ENCODE measurements around the gene PDIA4.
A peak's percentile ranks its signal among the peaks of the same experiment; 100 is the strongest.
"Not testable (repeated sequence)": the region's sequence is repeated elsewhere in the genome, so short reads cannot be mapped to it uniquely, and the experiment has no call there.

Gene PDIA4, protein sequence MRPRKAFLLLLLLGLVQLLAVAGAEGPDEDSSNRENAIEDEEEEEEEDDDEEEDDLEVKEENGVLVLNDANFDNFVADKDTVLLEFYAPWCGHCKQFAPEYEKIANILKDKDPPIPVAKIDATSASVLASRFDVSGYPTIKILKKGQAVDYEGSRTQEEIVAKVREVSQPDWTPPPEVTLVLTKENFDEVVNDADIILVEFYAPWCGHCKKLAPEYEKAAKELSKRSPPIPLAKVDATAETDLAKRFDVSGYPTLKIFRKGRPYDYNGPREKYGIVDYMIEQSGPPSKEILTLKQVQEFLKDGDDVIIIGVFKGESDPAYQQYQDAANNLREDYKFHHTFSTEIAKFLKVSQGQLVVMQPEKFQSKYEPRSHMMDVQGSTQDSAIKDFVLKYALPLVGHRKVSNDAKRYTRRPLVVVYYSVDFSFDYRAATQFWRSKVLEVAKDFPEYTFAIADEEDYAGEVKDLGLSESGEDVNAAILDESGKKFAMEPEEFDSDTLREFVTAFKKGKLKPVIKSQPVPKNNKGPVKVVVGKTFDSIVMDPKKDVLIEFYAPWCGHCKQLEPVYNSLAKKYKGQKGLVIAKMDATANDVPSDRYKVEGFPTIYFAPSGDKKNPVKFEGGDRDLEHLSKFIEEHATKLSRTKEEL

DNA sequence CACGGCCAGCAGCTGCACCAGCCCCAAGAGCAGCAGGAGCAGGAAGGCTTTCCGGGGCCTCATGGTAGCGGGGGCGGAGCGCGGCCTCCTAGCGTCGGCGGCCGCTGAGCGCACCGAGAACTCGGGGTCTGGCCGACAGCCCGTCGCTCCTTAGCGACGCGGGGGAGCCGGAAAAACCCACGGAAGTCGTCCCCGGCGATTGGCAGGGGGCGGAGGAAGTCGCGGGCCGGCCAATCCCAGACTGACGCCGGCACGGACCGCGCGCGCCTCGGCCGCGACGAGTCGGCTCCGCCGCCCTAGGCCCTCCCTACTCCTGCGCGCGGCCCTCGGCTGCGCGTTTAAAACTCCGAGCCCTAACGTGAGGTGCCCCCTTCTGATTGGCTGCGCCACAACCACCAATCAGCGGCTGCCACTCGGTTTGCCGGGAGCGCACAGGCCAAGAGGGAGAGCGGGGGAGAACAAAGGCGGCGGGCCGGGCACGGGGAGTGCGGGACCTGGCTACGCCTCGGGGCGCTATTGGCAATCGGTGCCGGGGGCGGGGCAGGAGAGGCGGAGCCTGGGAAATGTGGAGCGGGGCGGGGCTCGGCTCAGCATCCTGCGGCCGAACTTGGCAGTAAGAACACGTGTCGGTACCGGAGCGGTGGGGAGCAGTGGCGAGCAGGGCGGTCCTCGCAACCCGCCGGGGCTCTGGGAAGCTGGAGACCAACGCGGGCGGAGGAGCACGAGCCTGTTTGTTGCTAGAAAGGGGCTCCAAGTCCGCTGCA is at the start of gene PDIA4:
Gene PDIA4 (minus strand): TSS at position 160 of the 764 bp plus-strand sequence. CDS start 97 bp downstream, at position 63.
- peak; percentile 99 for DNase-seq (ENCODE audit: low read depth, low spot score)

DNA sequence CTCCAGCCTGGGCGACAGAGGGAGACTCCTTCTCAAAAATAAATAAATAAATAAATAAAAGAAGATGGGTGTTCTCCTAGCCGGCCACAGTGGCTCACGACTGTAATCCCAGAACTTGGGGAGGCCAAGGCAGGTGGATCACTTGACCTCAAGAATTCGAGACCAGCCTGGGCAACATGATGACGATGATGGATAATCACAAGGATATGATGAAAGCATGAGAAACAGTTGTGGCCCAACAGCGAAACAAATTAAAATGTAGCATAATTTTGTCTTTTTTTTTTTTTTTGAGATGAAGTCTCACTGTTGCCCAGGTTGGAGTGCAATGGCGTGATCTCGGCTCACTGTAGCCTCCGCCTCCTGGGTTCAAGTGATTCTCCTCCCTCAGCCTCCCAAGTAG is 49.3 kb upstream of the PDIA4 start:
- no peak for DNase-seq (ENCODE audit: low read depth, low spot score)

DNA sequence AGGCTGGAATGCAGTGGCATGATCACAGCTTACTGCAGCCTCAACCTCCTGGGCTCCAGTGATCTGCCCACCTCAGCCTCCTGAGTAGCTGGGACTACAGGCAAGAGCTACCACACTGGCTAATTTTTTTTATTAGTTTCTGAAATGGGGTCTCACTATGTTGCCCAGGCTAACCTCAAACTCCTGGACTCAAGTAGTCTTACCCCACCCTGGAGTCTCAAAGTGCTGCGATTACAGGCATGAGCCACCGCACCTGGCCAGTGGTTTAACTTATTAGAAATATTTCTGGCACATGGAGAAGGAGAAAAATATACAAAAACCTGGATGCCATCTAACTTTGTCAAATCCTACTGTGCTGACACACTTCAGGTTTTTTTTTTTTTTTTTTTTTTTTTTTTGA is 47.0 kb upstream of the PDIA4 start:
- DNase-seq (ENCODE audit: low read depth, low spot score): no peak

DNA sequence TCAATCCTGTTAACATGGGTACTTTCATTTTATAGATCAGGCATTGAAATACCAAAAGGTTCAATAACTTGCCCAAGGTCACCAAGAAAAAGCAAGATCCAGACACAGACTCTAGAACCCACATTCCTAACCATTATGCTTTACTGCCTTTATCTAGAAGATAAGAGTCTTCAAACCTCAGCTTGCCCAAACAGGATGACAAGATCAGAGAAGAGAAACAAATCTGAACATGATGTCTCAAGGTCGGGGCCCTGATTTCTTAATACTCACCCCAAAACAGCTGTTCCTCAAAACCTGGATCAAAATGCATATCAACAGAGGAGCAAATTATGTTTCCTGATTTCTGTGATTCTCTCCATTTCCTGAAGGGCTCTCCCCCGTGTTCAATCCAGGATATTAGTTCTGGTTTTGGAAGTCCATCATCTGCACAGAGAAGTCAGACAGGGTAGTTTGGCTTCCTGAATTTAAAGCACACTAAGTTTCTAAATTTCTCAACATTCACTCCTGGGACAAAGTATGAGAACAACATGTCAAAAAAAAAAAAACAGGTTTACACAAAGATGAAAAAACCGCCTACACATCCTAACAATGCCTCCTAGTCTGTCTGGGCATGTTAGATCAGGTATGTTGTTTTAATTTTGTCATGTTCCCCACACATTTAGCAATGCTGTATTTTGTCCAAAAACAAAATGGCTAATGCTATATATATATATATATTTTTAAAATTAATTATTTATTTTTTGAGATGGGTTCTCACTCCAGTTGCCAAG is 46.0 kb upstream of the PDIA4 start:
- no peak for DNase-seq (ENCODE audit: low read depth, low spot score)

DNA sequence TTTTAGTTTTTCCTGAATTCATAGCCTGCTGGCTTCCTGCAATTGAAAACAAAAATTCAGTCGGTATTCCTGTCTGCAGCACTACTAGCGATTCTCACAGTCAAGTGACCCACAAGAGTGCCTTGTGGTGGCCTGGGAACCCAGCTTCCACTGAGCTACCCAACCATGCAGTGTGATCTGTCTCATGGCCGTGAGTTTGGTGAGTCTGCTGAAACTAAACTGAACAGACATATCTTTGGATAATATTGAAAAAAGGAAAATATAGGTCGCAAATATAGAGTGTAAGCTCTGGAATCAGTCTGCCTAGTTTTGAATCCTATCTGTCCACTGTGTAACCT is 44.1 kb upstream of the PDIA4 start:
- DNase-seq (ENCODE audit: low read depth, low spot score): no peak

DNA sequence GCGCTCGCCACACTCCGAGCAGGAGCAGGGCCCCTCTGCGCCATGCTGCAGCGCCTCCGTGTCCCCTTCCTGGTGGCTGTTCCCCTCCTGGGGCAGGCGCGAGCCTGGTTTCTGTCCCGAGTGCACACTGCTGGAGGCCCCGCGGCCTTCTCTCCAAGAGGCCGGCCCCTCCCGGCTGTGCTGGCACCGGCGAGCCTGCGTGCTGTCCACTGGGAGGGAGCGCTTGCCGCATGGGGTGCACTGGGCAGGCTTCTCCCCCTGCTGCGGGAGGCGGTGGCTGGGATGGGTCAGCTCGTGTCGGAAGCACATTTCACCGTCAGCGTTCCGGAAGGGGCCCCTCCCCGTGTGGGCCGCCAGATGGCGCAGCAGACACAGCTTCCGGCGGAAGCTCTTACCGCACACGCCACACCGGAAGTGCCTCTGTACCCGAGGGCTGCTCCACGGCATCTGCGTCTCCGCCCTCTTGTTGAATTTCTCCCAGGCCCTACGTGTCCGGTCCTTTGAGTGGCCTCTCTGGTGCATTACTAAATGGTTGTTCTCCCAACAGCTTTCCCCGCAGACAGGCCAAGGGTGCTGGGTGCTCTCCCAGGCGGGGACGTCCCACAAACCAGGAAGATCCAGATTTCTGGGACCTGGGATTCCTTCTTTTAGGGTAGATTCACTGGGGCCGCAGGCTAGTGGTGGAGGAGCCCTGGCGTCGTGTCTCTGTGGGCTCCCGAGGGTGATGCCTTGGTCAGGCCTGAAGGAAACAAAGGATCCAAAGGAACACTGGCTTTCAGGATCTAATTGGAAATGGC is 43.5 kb upstream of the PDIA4 start:
- peak; percentile 92 for DNase-seq (ENCODE audit: low read depth, low spot score)

DNA sequence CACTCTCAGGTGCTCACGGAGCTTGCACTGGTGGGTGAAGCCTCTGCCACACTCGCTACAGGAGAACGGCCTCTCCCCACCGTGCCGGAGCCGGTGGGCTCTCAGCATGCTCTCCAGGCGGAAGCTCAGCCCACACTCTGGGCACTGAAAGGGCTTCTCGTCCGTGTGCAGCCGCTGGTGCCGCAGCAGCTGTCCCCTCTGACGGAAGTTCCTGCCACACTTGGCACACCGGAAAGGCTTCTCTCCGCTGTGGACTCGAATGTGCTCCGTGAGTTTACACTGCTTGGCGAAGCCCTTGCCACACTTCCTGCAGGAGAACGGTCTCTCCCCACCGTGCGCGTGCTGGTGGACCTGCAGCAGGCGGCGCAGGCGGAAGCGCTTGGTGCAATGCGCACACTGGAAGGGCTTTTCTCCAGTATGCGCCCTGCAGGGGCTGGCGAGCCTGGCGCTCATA is 42.9 kb upstream of the PDIA4 start:
- peak; percentile 8 for DNase-seq (ENCODE audit: low read depth, low spot score)

DNA sequence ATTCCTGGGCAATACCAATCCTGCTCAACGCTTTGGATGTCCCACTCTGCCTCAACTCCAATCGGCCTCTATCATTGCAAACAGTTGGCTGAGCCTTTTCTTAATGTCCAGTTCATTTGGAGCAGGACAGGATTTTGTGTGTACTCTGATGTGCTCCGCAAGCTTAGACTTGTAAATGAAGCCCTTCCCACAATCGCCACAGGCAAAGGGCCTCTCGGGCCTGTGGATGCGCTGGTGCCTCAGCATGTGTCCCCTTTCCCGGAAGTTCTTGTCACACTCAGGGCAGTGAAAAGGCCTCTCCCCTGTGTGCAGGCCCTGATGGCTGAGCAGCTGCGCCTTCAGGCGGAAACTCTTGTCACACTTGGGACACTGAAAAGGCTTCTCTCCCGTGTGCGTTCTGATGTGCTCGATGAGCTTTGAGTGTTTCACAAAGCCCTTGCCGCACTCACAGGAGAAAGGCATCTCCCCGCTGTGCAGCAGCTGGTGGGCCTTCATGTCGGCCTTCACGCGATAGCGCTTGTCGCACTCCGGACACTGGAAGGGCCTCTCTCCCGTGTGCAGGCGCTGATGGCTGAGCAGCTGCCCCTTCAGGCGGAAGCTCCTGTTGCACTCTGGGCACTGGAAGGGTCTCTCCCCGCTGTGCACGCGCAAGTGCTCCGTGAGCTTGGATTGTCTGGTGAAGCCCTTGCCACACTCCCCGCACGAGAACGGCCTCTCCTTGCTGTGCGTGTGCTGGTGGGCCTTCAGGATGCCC is 42.2 kb upstream of the PDIA4 start:
- DNase-seq (ENCODE audit: low read depth, low spot score): peak; percentile 46

DNA sequence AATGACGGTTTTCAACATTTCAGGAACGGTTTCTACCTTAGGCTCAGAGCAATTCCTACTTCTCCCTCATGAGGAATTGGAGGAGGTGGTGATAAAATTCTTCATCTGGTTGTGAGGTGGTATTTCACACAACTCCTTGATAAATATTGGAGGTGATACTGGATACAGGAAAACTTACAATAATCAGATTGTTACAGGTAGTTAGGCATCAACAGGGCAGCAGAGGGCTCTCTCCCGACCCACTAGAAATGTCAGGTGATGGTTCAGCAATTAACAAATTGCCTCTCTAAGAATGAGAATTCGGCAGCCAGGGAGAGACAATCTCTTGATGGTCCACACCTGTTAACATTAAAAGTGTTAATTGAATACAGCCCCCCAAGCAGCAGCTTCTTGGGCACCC is 39.6 kb upstream of the PDIA4 start:
- DNase-seq (ENCODE audit: low read depth, low spot score): no peak

DNA sequence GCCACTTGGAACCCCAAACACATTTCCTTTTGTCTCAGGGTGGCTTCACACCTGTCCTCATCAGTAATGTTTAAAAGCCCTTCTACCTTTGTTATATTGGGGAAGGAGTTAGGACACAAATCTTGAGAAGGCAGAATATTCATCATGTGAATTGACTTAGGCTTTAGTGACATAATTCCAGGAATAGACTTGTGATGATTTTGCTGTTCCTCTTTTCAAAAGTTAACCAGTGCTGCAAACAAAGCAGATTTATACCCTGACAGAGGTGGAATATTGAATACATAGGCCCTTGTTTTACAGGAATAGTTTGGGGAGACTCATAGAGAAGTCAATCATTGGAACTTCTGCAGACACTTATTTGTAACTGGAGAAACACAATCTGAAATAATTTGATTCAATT is 35.2 kb upstream of the PDIA4 start:
- DNase-seq (ENCODE audit: low read depth, low spot score): no peak

DNA sequence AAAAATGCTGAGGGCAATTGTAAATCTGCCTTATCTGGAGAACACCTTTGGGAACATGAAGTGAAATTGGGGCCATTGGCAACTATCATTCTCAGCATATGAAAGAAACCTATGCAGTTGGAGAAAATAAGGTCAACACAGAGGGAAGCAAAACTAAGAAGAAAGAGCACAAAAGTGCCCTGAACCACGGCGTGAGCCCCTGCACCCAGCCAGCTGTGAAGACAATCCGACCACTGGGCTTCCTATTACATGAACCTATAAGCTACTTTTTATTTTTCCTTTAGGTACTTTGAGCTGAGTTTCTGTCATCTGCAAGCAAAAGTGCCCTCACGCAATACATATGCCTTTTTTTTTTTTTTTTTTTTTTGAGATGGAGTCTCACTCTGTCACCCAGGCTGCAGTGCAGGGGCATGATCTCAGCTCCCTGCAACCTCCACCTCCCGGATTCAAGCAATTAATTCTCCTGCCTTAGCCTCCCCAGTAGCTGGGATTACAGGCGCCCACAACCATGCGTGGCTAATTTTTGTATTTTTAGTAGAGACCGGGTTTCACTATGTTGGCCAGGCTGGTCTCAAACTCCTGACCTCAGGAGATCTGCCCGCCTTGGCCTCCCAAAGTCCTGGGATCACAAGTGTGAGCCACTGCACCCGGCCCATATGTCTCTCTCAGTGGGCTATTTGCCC is 34.1 kb upstream of the PDIA4 start:
- DNase-seq (ENCODE audit: low read depth, low spot score): not testable (repeated sequence)

DNA sequence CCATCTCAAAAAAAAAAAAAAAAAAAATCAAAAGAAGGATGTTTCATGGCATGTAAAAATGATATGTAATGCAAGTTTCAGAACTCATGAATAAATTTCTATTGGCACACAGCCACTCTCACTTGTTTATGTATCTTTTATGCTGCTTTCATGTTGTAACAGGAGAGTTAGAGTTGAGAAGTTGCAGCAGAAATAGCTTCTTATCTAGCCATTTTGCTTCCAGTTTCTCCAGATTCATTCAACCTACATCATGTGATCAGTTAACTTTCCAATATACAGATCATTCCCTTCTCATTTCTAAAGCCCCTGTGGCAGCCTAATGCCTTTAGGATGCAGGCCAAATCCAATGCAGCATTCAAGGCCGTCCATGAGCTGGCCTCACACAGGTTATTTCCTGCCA is 31.9 kb upstream of the PDIA4 start:
- no peak for DNase-seq (ENCODE audit: low read depth, low spot score)

DNA sequence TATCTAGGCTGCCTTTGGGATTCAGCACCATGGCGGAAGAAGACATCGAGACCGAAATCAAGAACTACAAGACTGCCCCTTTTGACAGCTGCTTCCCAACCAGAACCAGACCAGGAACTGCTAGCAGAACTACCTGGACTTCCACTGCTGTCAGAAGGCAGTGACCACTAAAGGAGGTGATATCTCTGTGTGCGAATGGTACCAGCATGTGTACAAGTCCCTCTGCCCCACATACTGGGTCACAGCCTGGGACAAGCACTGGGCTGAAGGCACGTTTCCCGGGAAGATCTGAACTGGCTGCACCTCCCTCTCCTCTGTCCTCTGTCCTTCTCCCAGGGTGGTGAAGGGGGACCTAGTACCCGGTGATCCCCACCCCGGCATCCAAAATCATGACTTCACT is 25.6 kb upstream of the PDIA4 start:
- no peak for DNase-seq (ENCODE audit: low read depth, low spot score)

DNA sequence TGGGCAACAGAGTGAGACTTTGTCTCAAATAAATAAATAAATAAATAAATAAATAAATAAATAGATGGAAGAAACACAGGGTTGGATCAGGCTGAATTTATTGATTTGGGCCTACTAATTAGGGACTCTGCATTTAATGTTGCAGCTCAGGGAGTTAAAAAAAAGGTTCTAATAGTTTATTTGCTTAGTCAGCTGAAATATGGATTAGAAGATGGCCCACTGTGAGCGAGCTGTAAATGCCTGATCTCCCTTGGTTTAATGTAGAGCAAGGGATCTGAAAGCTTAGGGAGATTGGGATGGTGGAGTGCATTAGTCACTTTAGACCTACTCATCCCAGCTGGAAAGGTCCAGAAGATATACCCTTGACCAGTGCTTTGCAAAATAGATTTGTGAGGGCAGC is 25.1 kb upstream of the PDIA4 start:
- DNase-seq (ENCODE audit: low read depth, low spot score): no peak

DNA sequence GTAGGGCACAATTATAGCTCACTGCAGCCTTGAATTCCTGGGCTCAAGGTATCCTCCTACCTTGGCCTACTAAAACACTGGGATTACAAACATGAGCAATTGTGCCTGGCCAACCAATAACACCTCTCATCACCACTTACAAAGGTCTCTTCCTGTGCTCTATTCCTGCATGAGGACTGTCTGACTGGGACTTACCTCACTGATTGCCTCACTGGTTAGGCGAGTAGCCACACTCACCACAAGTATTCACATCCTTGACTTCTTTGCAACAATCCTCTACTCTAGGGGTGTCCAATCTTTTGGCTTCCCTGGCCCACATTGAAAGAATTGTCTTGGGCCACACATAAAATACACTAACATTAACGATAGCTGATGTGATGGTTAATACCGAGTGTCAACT is 22.6 kb upstream of the PDIA4 start:
- DNase-seq (ENCODE audit: low read depth, low spot score): no peak

DNA sequence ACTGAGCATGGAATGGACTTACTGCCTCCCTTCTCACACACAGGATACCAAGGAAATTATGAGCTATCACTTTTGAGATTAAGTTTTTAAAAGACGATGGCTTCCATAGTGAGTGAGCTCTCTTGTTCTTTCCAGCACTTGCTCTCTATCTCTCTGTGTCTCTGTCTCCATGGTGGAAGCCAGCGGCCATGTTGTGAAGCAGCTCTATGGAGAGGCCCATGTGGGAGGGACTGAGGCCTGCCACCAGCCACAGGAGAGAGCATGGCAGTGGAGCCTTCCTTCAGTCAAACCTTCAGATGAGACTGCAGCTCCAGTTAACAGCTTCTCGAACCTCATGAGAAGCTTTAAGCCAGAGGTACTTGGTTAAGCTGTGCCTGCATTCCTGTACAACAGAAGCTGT is 20.5 kb upstream of the PDIA4 start:
- DNase-seq (ENCODE audit: low read depth, low spot score): no peak

DNA sequence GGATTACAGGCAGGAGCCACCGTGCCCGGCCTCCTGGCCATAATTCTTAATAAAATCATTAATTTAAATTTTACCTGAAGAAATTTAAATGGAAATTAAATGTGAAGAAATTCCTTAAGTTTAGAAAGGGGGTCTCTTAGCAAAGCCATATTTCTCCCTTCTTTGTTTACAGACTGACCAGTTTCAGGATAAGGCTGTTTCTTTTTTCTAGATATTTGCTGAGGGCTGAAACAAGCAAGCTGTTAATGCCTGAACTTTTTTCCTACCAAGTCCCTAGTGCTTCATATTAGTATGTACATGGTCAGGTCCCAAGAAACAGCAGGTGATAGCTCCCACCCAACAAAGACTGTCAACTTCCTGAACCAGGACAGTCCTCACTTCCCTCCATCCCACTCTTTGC is 18.1 kb upstream of the PDIA4 start:
- DNase-seq (ENCODE audit: low read depth, low spot score): no peak

DNA sequence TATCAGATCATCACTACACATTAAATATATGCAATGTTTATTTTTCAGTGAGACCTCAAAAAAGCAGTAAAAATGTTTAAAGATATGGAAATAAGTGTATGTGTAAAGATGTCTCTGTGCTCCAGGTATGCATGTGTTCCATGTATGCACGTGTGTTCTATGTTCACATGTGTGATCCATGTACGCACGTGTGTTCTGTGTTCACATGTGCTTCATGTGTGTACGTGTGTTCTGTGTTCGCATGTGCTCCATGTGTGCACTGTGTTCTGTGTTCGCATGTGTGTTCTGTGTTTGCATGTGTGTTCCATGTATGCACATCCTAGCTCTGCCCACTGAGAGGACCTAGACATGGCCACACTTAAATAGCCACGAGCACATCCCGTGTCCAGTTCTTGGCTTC is 15.6 kb upstream of the PDIA4 start:
- DNase-seq (ENCODE audit: low read depth, low spot score): no peak

DNA sequence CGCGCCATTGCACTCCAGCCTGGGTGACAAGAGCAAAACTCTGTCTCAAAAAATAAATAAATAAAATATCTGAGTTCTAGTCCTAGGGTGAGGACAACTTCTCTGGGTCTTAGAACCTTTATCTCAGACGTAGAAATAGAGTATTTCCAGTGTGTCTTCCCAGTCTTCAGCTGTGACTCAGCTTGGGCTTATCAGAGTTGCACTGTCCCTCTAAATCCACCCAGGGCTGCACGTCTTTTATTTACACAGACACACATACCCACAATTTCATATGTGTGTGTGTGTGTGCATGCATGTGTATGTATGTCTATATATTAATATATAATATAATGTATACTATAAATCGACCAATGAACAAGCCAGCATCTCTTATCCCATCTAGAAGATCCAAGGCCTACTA is 13.0 kb upstream of the PDIA4 start:
- no peak for DNase-seq (ENCODE audit: low read depth, low spot score)

DNA sequence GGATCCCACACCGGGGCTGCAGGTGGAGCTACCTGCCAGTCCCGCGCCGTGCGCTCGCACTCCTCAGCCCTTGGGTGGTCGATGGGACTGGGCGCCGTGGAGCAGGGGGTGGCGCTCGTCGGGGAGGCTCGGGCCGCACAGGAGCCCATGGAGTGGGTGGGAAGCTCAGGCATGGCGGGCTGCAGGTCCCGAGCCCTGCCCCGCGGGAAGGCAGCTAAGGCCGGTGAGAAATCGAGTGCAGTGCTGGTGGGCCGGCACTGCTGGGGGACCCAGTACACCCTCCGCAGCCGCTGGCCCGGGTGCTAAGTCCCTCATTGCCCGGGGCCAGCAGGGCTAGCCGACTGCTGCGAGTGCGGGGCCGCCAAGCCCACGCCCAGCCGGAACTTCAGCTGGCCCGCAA is 10.3 kb upstream of the PDIA4 start:
- DNase-seq (ENCODE audit: low read depth, low spot score): peak; percentile 36

All from ELF-1 (cell line).